OCI-LY1 (cell line): ENCODE data around the gene MAPK8IP1.

Experiments
- EZH2 ChIP-seq: fragments of 200-600 bp; sonication (generic), shearing (Covaris generic); IDR thresholded peaks from 2 replicates; pipeline ENCODE4 v1.8.0; 2017; ENCODE audit warnings: borderline replicate concordance, mixed run types, mild to moderate bottlenecking, antibody characterized with exemption, low read length, moderate library complexity, mixed read lengths
- TF ChIP-seq, protein P1 (sequence below): fragments of 200-600 bp; sonication (generic), shearing (Covaris generic); IDR thresholded peaks from 2 replicates; pipeline ENCODE4 v1.5.1; 2017; ENCODE audit warnings: mild to moderate bottlenecking, antibody characterized with exemption, low read length, moderate library complexity, mixed read lengths

DNA sequence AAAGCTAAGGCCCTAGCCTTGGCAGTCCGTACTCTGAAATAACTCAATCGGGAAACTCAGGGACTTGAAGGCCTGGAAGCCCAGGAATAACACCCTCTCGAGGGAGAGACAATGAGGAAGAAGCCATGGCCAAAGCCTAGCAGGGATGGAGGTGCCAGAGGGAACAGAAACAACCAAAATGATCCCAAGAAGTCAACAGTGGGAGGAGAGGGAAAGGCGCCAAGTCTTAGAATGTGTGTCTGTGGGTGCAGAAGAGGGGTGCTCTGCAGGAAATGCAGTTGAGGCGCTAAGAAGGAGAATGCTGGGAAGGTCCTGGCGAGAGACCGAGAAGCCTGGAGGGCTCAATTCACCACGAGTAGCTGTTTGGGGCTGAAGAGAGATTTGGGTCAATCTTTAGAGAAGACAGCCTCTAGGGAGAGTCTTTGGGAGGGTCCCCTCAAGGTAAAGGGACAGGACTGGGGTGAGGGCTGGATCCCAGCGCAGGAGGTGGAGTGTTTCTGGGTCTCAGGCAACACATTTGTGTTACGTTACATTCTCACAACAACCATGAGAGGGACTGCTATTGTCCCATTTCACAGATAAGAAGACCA is 760 bp upstream of the MAPK8IP1 start:
- no peak for TF ChIP-seq EZH2
- TF ChIP-seq, protein P1, sequence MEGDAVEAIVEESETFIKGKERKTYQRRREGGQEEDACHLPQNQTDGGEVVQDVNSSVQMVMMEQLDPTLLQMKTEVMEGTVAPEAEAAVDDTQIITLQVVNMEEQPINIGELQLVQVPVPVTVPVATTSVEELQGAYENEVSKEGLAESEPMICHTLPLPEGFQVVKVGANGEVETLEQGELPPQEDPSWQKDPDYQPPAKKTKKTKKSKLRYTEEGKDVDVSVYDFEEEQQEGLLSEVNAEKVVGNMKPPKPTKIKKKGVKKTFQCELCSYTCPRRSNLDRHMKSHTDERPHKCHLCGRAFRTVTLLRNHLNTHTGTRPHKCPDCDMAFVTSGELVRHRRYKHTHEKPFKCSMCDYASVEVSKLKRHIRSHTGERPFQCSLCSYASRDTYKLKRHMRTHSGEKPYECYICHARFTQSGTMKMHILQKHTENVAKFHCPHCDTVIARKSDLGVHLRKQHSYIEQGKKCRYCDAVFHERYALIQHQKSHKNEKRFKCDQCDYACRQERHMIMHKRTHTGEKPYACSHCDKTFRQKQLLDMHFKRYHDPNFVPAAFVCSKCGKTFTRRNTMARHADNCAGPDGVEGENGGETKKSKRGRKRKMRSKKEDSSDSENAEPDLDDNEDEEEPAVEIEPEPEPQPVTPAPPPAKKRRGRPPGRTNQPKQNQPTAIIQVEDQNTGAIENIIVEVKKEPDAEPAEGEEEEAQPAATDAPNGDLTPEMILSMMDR, result no peak
